ENCODE results near the gene SEC61B. TPM values are rescaled to one million over a fixed set of nuclear protein-coding genes. Genes with fewer than 3 reads are reported as not detected.

Gene SEC61B
- total RNA-seq, 1 experiment from 2014 or later: 101 TPM

- Mint-ChIP-seq H3K36me3 (ENCODE audit: insufficient read depth, unreplicated experiment) (no peaks in the 10 kb centered on the region), H3K27me3 (ENCODE audit: unreplicated experiment) (no peaks in the 10 kb centered on the region), H3K4me1 (ENCODE audit: low read depth, unreplicated experiment) (peaks cover 8% of the 10 kb centered on the region), H3K4me3 (ENCODE audit: low read depth, unreplicated experiment) (no peak overlapping the region), H3K27ac (ENCODE audit: unreplicated experiment) (no peak overlapping the region), H3K9me3 (ENCODE audit: low read depth, unreplicated experiment) (no peaks in the 10 kb centered on the region)
- DNase-seq: no peak
- BruUV-seq (replicated peaks): no TSS peak
- CTCF ChIA-PET: no interaction called here
- intact Hi-C loops (cut with micrococcal nuclease; ENCODE audit: unreplicated experiment): no loop called here
- no peak for TF ChIP-seq CTCF (IDR thresholded peaks at IDR 0.05; ENCODE audit: unreplicated experiment)
These were observed 40.9 kb upstream of the SEC61B start for GRCh38 chr9:99181206-99181605.

GRCh38 chr9:99181621-99182020 is 40.5 kb upstream of the SEC61B start:
- H3K36me3 Mint-ChIP-seq (ENCODE audit: insufficient read depth, unreplicated experiment): no peaks in the 10 kb centered on the region
- no peak overlapping the region for H3K4me3 Mint-ChIP-seq (ENCODE audit: low read depth, unreplicated experiment)
- no peak overlapping the region for H3K27ac Mint-ChIP-seq (ENCODE audit: unreplicated experiment)
- BruUV-seq (replicated peaks): no TSS peak
- TF ChIP-seq CTCF (IDR thresholded peaks at IDR 0.05; ENCODE audit: unreplicated experiment): no peak
- peaks cover 8% of the 10 kb centered on the region for H3K4me1 Mint-ChIP-seq (ENCODE audit: low read depth, unreplicated experiment)
- CTCF ChIA-PET: no interaction called here
- no peaks in the 10 kb centered on the region for H3K27me3 Mint-ChIP-seq (ENCODE audit: unreplicated experiment)
- no peaks in the 10 kb centered on the region for H3K9me3 Mint-ChIP-seq (ENCODE audit: low read depth, unreplicated experiment)
- no peak for DNase-seq
- intact Hi-C loops (cut with micrococcal nuclease; ENCODE audit: unreplicated experiment): no loop called here

DNA sequence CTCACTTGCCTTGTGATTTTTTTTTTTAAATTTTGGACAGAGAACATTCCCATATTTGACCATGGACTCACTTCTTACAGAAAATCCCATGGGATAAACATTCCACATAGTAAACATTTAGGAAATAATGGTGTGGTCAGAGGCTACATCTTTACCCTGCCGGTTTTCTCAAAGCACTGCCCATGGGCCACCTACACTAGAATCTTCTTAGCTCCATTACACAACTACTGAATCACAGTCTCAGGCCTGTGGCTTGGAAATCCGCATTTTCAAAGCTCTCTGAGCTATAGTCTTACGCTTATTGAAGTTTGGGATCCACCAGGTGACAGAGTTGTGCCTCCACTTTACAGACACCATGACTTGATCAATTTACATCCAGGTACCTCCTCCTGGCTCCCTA is 39.7 kb upstream of the SEC61B start:
- Mint-ChIP-seq H3K36me3 (ENCODE audit: insufficient read depth, unreplicated experiment) (no peaks in the 10 kb centered on the region), H3K9me3 (ENCODE audit: low read depth, unreplicated experiment) (no peaks in the 10 kb centered on the region), H3K27me3 (ENCODE audit: unreplicated experiment) (no peaks in the 10 kb centered on the region), H3K4me3 (ENCODE audit: low read depth, unreplicated experiment) (no peak overlapping the region), H3K27ac (ENCODE audit: unreplicated experiment) (no peak overlapping the region), H3K4me1 (ENCODE audit: low read depth, unreplicated experiment) (peaks cover 8% of the 10 kb centered on the region)
- CTCF ChIA-PET: no interaction called here
- intact Hi-C loops (cut with micrococcal nuclease; ENCODE audit: unreplicated experiment): no loop called here
- no peak for TF ChIP-seq CTCF (IDR thresholded peaks at IDR 0.05; ENCODE audit: unreplicated experiment)
- no peak for DNase-seq
- BruUV-seq (replicated peaks): no TSS peak

DNA sequence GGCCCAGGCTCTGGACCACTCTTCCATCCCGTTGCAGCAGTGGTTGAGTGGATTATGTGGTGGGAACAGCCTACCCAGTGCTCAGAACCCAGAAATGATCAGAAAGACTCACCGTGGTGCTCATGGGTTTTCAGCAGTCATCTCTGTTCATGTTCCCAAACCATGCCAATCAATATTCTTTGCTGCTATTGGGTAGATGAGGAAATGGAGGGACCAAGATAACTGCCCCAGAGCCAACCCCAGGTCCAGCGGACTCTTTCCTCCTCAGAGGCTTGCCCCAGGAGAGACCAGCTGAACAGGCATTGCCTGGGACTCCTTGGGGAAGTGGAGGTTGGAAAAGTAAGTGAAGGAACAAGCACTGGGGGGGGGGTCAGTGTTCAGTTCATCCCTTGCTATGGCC is 38.5 kb upstream of the SEC61B start:
- TF ChIP-seq CTCF (IDR thresholded peaks at IDR 0.05; ENCODE audit: unreplicated experiment): no peak
- no TSS peak for BruUV-seq (replicated peaks)
- Mint-ChIP-seq H3K27me3 (ENCODE audit: unreplicated experiment) (peaks cover 9% of the 10 kb centered on the region), H3K27ac (ENCODE audit: unreplicated experiment) (no peak overlapping the region), H3K4me1 (ENCODE audit: low read depth, unreplicated experiment) (peaks cover 8% of the 10 kb centered on the region), H3K4me3 (ENCODE audit: low read depth, unreplicated experiment) (no peak overlapping the region), H3K9me3 (ENCODE audit: low read depth, unreplicated experiment) (no peaks in the 10 kb centered on the region), H3K36me3 (ENCODE audit: insufficient read depth, unreplicated experiment) (no peaks in the 10 kb centered on the region)
- no peak for DNase-seq
- intact Hi-C loops (cut with micrococcal nuclease; ENCODE audit: unreplicated experiment): no loop called here
- CTCF ChIA-PET: no interaction called here

DNA sequence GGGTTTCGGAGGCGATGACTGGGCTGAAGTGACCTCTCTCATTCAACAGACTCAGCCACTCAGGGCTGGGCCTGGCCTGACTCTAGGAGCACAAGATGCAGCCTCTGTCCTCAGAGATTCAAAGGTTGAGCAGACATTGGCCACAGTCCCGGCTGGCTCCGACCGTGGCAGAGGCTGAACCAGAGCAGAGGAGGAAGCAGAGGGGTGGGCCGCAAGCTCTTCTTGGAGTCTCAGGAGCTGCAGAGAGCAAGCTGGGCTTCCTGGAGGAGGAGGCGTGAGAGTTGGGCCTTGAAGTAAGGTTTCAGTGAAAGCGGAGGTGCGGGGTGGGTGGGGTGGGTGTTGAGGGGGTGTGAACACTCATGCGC is 38.0 kb upstream of the SEC61B start:
- Mint-ChIP-seq H3K36me3 (ENCODE audit: insufficient read depth, unreplicated experiment) (no peaks in the 10 kb centered on the region), H3K27ac (ENCODE audit: unreplicated experiment) (peak overlapping the region; percentile 29), H3K27me3 (ENCODE audit: unreplicated experiment) (peaks cover 14% of the 10 kb centered on the region), H3K9me3 (ENCODE audit: low read depth, unreplicated experiment) (no peaks in the 10 kb centered on the region), H3K4me1 (ENCODE audit: low read depth, unreplicated experiment) (peaks cover 8% of the 10 kb centered on the region), H3K4me3 (ENCODE audit: low read depth, unreplicated experiment) (no peak overlapping the region)
- no TSS peak for BruUV-seq (replicated peaks)
- no peak for DNase-seq
- intact Hi-C loops (cut with micrococcal nuclease; ENCODE audit: unreplicated experiment): no loop called here
- no peak for TF ChIP-seq CTCF (IDR thresholded peaks at IDR 0.05; ENCODE audit: unreplicated experiment)
- CTCF ChIA-PET: interaction anchor here (1.4 kb wide), 1 partner anchor 115 kb away, joined by 4 read pairs; no protein-coding TSS in a partner anchor

Data from Calu3 (cell line).